HG03457 (cell line): ENCODE data around the gene RIPOR3.
"Not testable (repeated sequence)": the region's sequence is repeated elsewhere in the genome, so short reads cannot be mapped to it uniquely, and the experiment has no call there.

ENCODE experiments used
- ATAC-seq: cut with Tn5 transposase; IDR thresholded peaks from one replicate; pipeline ENCODE4 v1.9.1; 2021; ENCODE audit warnings: moderate number of reproducible peaks; ENCODE audit not compliant: unreplicated experiment

The RIPOR3 gene

DNA sequence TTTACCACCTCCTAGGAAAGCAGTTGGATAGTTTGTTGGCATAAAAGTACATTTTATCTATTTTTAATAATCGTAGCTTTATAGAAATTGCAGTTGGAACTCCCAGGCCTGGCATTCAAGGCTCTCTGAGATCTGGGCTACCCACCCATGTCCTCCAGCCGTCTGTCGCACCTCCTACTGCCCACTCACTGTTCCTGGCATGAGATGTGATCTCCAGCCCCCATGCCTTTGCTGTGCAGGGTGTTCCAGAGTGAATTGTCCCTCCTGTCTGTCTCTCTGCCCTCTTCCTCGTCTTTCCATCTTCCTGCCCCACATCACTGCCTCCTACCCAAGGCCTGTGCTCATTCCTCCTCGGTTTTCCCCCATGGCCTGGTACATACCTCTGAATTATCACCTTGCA, 130.5 kb downstream of the RIPOR3 start:
- no peak for ATAC-seq

GRCh38 chr20:50559856-50560638, 131.3 kb downstream of the RIPOR3 start:
- ATAC-seq: no peak

DNA sequence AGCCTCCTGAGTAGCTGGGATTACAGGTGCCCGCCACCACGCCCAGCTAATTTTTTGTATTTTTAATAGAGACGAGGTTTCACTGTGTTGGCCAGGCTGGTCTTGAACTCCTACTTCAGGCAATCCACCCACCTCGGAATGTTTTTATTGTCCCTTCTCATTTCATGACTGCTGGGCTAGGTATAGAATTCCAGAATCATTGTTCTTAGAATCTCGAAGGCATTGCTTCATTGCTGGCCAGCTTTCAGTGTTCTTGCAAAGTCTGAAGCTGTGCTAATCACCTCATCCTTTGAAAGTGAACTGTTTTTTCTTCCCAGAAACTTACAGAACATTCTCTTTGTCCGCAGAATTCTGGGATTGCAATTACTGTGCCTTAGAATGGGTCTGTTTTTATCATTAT, 132.2 kb downstream of the RIPOR3 start:
- ATAC-seq: no peak

DNA sequence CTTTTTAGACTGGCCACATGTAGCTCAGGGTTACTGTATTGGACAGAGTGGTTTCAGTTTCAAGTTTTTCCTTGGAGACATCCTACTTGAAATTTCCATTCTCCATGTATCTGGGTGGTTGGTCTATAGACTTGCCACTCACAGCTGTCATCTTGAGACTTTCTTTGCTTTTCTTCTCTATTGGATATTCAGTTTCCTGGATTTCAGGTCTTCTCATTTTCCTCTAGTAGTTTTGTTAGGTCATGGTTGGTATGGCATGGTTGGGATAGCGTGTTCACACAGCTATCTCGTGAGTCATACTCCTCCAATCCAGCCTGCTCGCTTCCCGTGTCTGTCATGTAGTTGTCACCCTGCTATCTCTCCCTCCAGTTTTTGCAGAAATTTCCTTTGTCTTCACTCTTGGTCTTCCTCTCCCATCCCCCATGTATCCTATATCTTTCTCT, 132.8 kb downstream of the RIPOR3 start:
- no peak for ATAC-seq

DNA sequence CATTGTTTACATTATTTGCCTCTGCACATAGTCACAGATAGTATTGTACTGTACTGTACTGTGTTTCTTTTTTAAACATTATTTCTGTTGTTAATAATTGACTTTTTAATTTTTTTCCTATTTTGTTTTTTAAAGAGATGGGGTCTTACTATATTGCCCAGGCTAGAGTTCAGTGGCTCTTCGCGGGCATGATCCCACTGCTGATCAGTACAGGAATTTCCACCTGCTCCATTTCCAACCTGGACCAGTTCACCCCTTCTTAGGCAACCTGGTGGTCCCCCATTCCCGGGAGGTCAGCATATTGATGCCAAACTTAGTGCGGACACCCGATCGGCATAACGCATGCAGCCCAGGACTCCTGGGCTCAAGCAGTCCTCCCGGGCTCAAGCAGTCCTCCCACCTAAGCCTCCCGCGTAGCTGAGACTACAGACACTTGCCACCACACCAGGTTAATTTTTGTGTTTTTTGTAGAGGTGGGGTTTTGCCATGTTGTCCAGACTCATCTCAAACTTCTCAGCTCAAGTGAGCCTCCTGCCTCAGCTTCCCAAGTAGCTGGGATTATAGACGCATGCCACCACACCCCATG, 133.7 kb downstream of the RIPOR3 start:
- no peak for ATAC-seq

- no peak for ATAC-seq
Observed at GRCh38 chr20:50555662-50556061, 135.7 kb downstream of the RIPOR3 start.

GRCh38 chr20:50554694-50555579, 136.4 kb downstream of the RIPOR3 start:
- no peak for ATAC-seq

DNA sequence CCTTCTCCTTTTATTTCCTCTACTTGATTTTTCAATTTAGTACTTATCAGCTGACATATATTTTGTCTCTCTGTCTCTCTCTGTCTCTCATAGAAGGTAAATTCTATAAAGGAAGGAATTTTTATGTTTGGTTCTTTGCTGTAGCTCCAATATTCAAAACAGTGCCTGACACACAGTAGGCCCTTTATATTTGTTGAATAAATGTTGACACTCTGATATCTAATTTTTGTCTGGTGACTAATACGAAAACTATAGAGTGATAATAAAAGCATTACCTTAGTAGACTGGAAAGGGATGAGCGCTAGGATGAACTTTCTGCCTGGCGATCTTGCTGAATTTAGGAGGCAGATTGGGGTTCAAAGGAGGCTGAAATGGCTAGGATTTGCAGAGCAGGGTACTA, 138.4 kb downstream of the RIPOR3 start:
- ATAC-seq: no peak

DNA sequence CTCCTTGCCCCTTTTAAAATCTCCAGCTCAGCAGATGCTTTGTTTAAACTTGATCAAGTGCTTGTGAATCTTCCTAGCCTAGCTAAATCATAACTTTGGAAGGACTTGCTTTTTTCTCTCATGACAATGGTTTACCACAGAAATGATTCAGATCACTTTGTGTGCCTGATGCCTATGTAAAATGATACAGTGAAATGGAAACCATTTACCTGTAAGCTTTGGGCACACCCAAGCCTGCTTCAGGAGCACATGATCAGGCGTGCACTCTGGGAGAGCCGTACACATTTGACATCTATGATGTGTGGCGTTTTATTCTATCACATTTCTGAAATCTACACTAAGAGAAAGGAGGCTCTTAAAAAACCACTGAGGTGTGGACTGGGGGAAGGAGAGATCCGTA, 140.1 kb downstream of the RIPOR3 start:
- no peak for ATAC-seq

GRCh38 chr20:50550531-50550930, 140.8 kb downstream of the RIPOR3 start:
- no peak for ATAC-seq

- no peak for ATAC-seq
Observed at GRCh38 chr20:50548396-50548795, 142.9 kb downstream of the RIPOR3 start.

GRCh38 chr20:50547964-50548363, 143.4 kb downstream of the RIPOR3 start:
- no peak for ATAC-seq

DNA sequence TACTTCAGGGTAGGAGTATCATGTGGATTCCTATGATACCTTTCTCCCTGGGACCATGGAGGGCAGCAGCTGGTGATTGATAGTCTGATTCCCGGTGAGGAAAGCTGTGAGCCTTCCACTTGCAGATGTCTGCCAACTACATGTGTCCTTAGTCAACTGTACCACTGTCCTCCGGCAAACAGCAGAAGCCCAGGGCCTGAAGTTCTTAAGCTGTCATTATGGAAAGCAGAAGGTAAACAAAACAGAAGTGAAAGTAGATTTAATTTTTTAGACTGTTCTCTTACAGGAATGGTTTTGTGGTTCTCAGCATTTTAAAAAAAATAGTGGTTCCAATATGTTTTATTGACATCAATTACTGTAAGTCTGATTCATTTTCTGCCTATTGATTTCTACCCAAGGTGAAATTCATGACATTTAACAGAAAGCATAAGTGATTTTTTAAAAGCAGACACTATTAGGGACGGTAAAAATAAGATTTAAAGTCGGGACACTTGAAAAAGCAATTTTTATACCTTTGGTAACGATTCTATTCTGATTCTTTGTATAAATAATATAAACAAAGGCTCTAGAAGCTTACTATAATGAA, 144.5 kb downstream of the RIPOR3 start:
- ATAC-seq: no peak

DNA sequence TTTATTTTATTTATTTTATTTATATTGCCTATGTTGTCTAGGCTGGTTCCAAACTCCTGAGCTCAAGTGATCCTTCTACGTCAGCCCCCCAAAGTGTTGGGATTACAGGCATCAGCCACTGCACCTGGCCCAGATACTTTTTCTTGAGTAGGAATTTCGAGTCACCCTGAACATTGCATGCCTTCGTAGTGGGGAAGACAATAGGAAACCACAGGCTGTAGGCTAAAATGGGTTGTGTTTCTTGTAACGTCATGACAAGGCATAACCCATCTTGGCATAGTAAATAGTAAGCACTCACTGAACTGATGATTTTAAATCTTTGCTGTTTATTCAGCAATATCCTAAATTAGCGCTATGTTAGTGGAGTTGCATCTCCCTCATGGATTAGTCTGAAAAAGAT, 146.2 kb downstream of the RIPOR3 start:
- ATAC-seq: no peak

- no peak for ATAC-seq
Observed at GRCh38 chr20:50543326-50543725, 148.0 kb downstream of the RIPOR3 start.

- ATAC-seq: no peak
Observed at GRCh38 chr20:50541606-50542041, 149.7 kb downstream of the RIPOR3 start.

- ATAC-seq: no peak
Observed at GRCh38 chr20:50540620-50541605, 150.4 kb downstream of the RIPOR3 start.

GRCh38 chr20:50539798-50540197, 151.5 kb downstream of the RIPOR3 start:
- not testable (repeated sequence) for ATAC-seq

DNA sequence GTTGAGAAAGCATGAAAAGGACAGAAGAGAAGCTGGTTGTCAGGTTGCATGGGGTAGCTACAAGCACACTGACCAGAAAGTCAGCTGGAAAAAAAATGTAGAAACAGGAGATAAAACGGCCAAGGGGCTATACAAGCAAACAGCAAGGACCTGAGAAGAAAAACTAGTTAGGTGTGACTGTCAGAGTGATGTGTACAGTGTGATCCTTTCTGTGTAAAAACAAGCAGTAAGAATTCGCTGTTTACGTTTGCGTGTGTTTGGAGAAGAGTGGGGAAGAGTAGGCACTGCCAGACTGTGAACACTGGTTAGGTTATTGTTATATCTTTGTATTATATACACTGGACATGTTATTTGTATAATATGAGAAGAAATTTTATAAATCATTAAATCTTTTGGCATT, 153.1 kb downstream of the RIPOR3 start:
- no peak for ATAC-seq
